Lower leg skin (tissue), 4 donors: Measurements from ENCODE around the gene KLF2. TPM values are rescaled to one million over a fixed set of nuclear protein-coding genes. Genes with fewer than 3 reads are reported as not detected.

Experiments
- DNase-seq, 2 donors: peaks; one replicate each; pipeline ENCODE4 v3.0.0-alpha.2; 2019; ENCODE audit warnings: low spot score in 2 of 2
- H3K4me3 ChIP-seq: fragments of 200-600 bp; sonication (generic); 2 replicates; pipeline ENCODE4 v1.5.1; 2017; ENCODE audit warnings: mild to moderate bottlenecking, low read depth; ENCODE audit not compliant: poor library complexity, severe bottlenecking
- CTCF ChIP-seq, 3 donors: fragments of 450-650 bp; IDR thresholded peaks; one replicate each; pipeline ENCODE4 v1.5.1; 2016; ENCODE audit warnings: antibody characterized with exemption in 3 of 3, mild to moderate bottlenecking in 3 of 3, moderate library complexity in 2 of 3
- POLR2A ChIP-seq, 2 donors: fragments of 450-650 bp; IDR thresholded peaks; one replicate each; pipeline ENCODE4 v1.6.1; 2016 to 2017; ENCODE audit warnings: antibody characterized with exemption in 2 of 2, mild to moderate bottlenecking in 1 of 2, moderate library complexity in 1 of 2
- WGBS, 2 donors: methylation state at CpG; one replicate each; pipeline ENCODE4 v1.1.5; 2018; 5-methylcytosine and 5-hydroxymethylcytosine counted together
- intact Hi-C: fragments of 100-400 bp; cut with DNase I; formaldehyde crosslinking; loops from one replicate; pipeline ENCODE4 v1.15.0; 2023; ENCODE audit warnings: low total_unique reads
- total RNA-seq, 4 donors: library from RNA; depleted of rRNA; stranded (reverse); fragments of >200 nt; gene quantifications; one replicate each; pipeline ENCODE4 v1.1.0, GENCODE V29; 2016

KLF2 gene
- total RNA-seq, 4 donors from 2014 or later, result 12.6 to 27.5 (median 19.9) TPM

GRCh38 chr19:16374436-16374835 lies 49.8 kb downstream of the KLF2 start:
- intact Hi-C loops, result no loop called here
- no peak for DNase-seq
- H3K4me3 ChIP-seq, result no peak overlapping the region
- TF ChIP-seq POLR2A (IDR thresholded peaks at IDR 0.05) (no peak), CTCF (IDR thresholded peaks at IDR 0.05) (no peak)
- 89 to 93% methylated on average over 13 of the region's 13 CpGs for WGBS, 2 donors

GRCh38 chr19:16375157-16375935 lies 50.7 kb downstream of the KLF2 start:
- 91 to 92% methylated on average over 14 of the region's 14 CpGs for WGBS, 2 donors
- intact Hi-C loops, result no loop called here
- no peak overlapping the region for H3K4me3 ChIP-seq
- no peak for DNase-seq
- TF ChIP-seq CTCF (IDR thresholded peaks at IDR 0.05), result no peak
- no peak for TF ChIP-seq POLR2A (IDR thresholded peaks at IDR 0.05)

- intact Hi-C loops, result no loop called here
- WGBS, 2 donors, result 84 to 90% methylated on average over 6 to 7 of the region's 7 CpGs
- DNase-seq, result no peak
- no peak overlapping the region for H3K4me3 ChIP-seq
- TF ChIP-seq CTCF (IDR thresholded peaks at IDR 0.05) (no peak), POLR2A (IDR thresholded peaks at IDR 0.05) (no peak)
Observed at GRCh38 chr19:16375936-16376185, 51.2 kb downstream of the KLF2 start.

GRCh38 chr19:16376241-16376640 lies 51.6 kb downstream of the KLF2 start:
- DNase-seq, result no peak
- no peak for TF ChIP-seq POLR2A (IDR thresholded peaks at IDR 0.05)
- no peak for TF ChIP-seq CTCF (IDR thresholded peaks at IDR 0.05)
- no peak overlapping the region for H3K4me3 ChIP-seq
- 71 to 79% methylated on average over 11 of the region's 11 CpGs for WGBS, 2 donors
- intact Hi-C loops, result no loop called here

- WGBS, 2 donors, result 87 to 89% methylated on average over 16 to 17 of the region's 18 CpGs
- no peak for TF ChIP-seq POLR2A (IDR thresholded peaks at IDR 0.05)
- no peak for TF ChIP-seq CTCF (IDR thresholded peaks at IDR 0.05)
- DNase-seq, result no peak
- H3K4me3 ChIP-seq, result no peak overlapping the region
- intact Hi-C loops, result no loop called here
Observed at GRCh38 chr19:16376649-16377048, 52.0 kb downstream of the KLF2 start.

- DNase-seq, result no peak
- H3K4me3 ChIP-seq, result no peak overlapping the region
- WGBS, 2 donors, result 91 to 94% methylated on average over 9 of the region's 9 CpGs
- intact Hi-C loops, result no loop called here
- TF ChIP-seq POLR2A (IDR thresholded peaks at IDR 0.05) (no peak), CTCF (IDR thresholded peaks at IDR 0.05) (no peak)
Observed at GRCh38 chr19:16377521-16377920, 52.9 kb downstream of the KLF2 start.
